NCI-H524 treated with DMSO at 0.1 percent for 48 hours (cell line): ENCODE measurements around the gene UBE2Q1.

Source experiments
- DNase-seq: peaks from one replicate; lab custom pipeline; 2025; lab: John Stamatoyannopoulos, UW

Gene UBE2Q1

DNA sequence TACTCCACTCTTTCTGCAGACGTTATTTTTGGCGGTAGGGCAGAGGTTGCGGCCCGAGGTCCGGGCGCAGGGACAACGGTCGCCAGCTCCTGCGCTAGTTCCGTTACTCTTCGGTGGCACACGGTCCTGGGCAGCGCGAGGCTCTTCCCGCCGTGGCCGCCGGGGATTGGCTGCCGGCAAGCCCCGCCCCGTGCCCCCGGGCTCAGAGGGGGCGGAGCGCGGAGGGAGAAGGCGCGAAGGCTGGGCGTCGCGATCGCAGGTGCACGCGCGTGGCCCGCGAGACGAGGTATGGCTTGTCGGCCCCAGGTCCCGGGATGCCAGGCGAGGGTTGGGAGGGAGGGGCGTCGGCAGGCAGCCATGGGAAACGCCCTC lies 55.7 kb downstream of the UBE2Q1 start:
- DNase-seq = no peak

DNA sequence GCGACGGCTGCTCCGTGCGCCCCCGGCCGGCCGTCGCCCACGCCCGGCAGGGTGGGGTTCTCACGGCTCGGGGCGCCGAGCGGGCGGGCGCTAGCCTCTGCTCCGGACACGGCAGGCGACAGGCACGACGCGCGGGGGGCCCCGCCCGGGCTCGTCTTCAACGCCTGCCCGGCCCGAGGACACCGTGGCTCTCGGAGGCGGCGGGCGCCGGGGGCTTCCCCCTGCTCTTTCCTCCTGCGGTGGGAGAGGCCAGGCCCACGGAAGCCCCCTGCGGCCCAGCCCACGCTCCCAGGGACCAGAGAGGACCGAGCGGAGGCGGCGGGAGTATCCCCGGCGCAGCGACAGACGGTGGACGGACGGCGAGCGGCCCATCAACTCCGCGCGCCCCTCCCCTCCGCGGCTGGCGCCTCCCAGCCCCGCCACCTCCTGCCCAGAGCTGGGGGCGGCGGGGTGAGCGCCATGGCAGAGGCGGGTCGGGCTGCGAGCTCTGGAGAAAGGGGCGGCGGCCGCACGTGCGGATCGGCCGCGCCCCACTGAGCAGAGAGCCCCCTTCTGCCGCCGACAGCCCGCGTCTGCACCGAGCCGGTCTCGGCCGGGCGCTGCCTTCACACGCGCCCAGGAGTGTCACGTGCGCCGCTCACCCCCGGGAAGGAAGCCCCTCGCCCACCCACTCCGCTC lies 56.3 kb downstream of the UBE2Q1 start, which contains the start of the genes SHE and TDRD10:
SHE (minus strand) TSS at position 347 of the 678 bp plus-strand sequence. CDS start 386 bp downstream, outside the sequence.
TDRD10 (plus strand) TSS at position 154 of the 678 bp plus-strand sequence. CDS start 4,685 bp downstream, outside the sequence.
- no peak for DNase-seq

DNA sequence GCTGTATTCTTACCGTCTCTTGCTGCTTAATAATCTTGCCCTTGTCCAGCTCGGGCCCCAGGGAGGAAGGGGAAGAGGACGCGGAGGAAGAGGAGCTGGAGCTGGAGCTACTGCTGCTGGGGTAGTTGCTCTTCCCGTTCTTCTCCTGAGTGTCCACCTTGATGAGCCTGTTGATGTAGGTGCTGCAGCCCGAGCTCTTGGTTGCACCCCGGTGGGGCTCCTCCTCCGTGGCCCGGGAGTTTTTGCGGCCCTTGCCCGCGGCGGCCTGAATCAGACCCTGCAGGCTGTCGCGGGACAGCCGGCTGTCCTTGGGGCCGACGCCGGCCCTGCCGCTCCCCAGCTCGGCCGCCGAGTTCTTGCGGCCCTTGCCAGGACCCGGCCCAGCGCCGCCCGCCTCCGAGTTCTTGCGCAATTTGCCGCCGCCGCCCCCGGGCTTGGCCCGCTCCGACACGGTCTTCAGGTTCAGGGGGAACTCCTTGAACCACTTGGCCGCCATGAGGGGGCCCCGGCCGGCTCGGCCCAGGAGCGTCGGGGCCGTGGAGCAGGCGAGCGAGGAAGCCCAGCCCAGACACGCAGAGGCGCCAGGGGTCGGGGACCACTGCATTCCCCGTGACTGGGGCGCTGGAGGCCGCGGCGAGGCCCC lies 56.9 kb downstream of the UBE2Q1 start:
- DNase-seq = no peak

DNA sequence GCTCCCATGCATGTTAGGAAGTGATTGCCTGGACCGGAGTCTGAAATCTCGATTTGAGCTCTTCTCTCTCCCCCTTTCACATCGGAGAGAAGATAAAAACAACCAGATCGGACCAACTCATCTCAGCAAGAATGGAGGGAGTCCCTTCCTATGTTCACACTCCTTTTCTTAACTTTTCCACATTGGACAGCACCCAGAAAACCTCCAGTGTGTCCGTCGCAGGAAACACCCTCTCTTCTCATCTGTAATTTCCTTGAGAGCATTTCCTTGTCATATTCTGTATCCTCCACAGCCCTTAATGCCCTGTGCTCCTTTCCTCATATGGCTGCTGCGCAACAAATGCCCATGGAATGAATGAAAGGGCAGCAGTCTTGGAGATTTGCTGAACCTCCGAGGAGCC lies 57.9 kb downstream of the UBE2Q1 start:
- no peak for DNase-seq

DNA sequence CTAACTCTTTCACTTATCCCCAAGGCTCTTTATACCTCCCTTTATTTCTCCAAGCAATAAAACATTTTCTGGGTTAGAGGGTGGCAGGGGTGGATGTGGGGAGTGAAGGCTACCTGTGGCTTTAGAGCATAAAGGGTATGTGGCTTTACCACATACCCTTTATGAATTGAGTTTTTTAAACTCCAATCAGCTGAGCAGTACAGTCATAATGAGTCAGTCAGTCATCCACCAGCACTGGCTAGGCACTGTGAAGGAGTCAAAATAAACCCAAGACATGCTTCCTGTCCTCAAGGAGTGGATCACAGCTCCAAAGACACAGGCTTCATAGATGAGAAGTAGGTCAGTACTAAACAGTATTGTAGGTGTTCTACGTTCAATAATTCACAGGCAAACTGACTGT lies 59.0 kb downstream of the UBE2Q1 start:
- DNase-seq = no peak
